GM18511 (cell line): ENCODE data around the gene IFNA7.
"Not testable (repeated sequence)": the region's sequence is repeated elsewhere in the genome, so short reads cannot be mapped to it uniquely, and the experiment has no call there.

ENCODE experiments used
- ATAC-seq: cut with Tn5 transposase; IDR thresholded peaks from one replicate; pipeline ENCODE4 v1.9.1; 2021; ENCODE audit warnings: mild to moderate bottlenecking, moderate library complexity; ENCODE audit not compliant: unreplicated experiment

Gene IFNA7

GRCh38 chr9:21182810-21183736 lies 18.9 kb downstream of the IFNA7 start:
- peak; percentile 97 for ATAC-seq

GRCh38 chr9:21174671-21175070 lies 27.3 kb downstream of the IFNA7 start:
- ATAC-seq: no peak

- ATAC-seq: no peak
These were observed 29.8 kb downstream of the IFNA7 start for GRCh38 chr9:21172156-21172555.

GRCh38 chr9:21171351-21171750 lies 30.7 kb downstream of the IFNA7 start:
- no peak for ATAC-seq

GRCh38 chr9:21166560-21166959 lies 35.4 kb downstream of the IFNA7 start, which contains the start of gene IFNA21:
TSS of gene IFNA21 (minus strand) at chr9:21166660. CDS start at chr9:21166612, 48 bp downstream.
- not testable (repeated sequence) for ATAC-seq

- no peak for ATAC-seq
These were observed 36.5 kb downstream of the IFNA7 start for GRCh38 chr9:21165516-21165915.

GRCh38 chr9:21160178-21160577 lies 41.8 kb downstream of the IFNA7 start:
- ATAC-seq: peak; percentile 98

- ATAC-seq: no peak
These were observed 46.5 kb downstream of the IFNA7 start for GRCh38 chr9:21155501-21155900.

- ATAC-seq: peak; percentile 94
These were observed 47.9 kb downstream of the IFNA7 start for GRCh38 chr9:21154018-21154608.

GRCh38 chr9:21153336-21154017 lies 48.5 kb downstream of the IFNA7 start:
- peak; percentile 48 for ATAC-seq
